RPMI8226 (cell line): Measurements from ENCODE around the gene SLC2A11.
"Not testable (repeated sequence)": the region's sequence is repeated elsewhere in the genome, so short reads cannot be mapped to it uniquely, and the experiment has no call there.

ENCODE experiments used
- DNase-seq: peaks from one replicate; pipeline ENCODE4 v3.0.0-alpha.2; 2015

SLC2A11 gene

GRCh38 chr22:23910496-23911190 lies 53.0 kb downstream of the SLC2A11 start:
- no peak for DNase-seq

- DNase-seq = no peak
Measured at GRCh38 chr22:23911318-23911980, 53.8 kb downstream of the SLC2A11 start.

- no peak for DNase-seq
Measured at GRCh38 chr22:23912293-23912903, 54.7 kb downstream of the SLC2A11 start.

- DNase-seq = no peak
Measured at GRCh38 chr22:23913306-23913660, 55.6 kb downstream of the SLC2A11 start.

GRCh38 chr22:23913661-23914353 lies 56.1 kb downstream of the SLC2A11 start:
- peak; percentile 99 for DNase-seq

GRCh38 chr22:23915290-23915689 lies 57.6 kb downstream of the SLC2A11 start:
- no peak for DNase-seq

- not testable (repeated sequence) for DNase-seq
Measured at GRCh38 chr22:23920267-23920611, 62.6 kb downstream of the SLC2A11 start.

GRCh38 chr22:23921586-23922201 lies 64.0 kb downstream of the SLC2A11 start:
- not testable (repeated sequence) for DNase-seq

GRCh38 chr22:23922921-23923320 lies 65.2 kb downstream of the SLC2A11 start:
- DNase-seq = no peak

GRCh38 chr22:23925020-23925606 lies 67.4 kb downstream of the SLC2A11 start:
- no peak for DNase-seq

- no peak for DNase-seq
Measured at GRCh38 chr22:23926561-23926960, 68.9 kb downstream of the SLC2A11 start.
